Measurements from ENCODE around the gene GBE1. TPM values are rescaled to one million over a fixed set of nuclear protein-coding genes. Genes with fewer than 3 reads are reported as not detected.

The GBE1 gene
- total RNA-seq, 2 experiments from 2014 or later, result 29.8 to 33.3 TPM

- CTCF ChIA-PET, result no interaction called here
- no peak for ATAC-seq
Measured at GRCh38 chr3:81444817-81445460, 316.5 kb downstream of the GBE1 start.

GRCh38 chr3:81443958-81444357, 317.5 kb downstream of the GBE1 start:
- Mint-ChIP-seq H3K27me3 (ENCODE audit: low read depth) (no peaks in the 10 kb centered on the region), H3K4me3 (no peak overlapping the region), H3K27ac (no peak overlapping the region), H3K4me1 (ENCODE audit: low read depth) (no peaks in the 10 kb centered on the region), H3K36me3 (ENCODE audit: low read depth) (no peaks in the 10 kb centered on the region), H3K9me3 (ENCODE audit: insufficient read depth) (no peaks in the 10 kb centered on the region)
- CTCF ChIA-PET, result no interaction called here
- POLR2A ChIA-PET, result no interaction called here
- DNase-seq, result no peak
- ATAC-seq, result no peak

More at GRCh38 chr3:81444817-81445460, 316.5 kb downstream of the GBE1 start:
- DNase-seq, result no peak
- Mint-ChIP-seq H3K9me3 (ENCODE audit: insufficient read depth) (no peaks in the 10 kb centered on the region), H3K4me3 (no peak overlapping the region), H3K4me1 (ENCODE audit: low read depth) (no peaks in the 10 kb centered on the region), H3K27me3 (ENCODE audit: low read depth) (no peaks in the 10 kb centered on the region), H3K36me3 (ENCODE audit: low read depth) (no peaks in the 10 kb centered on the region), H3K27ac (no peak overlapping the region)
- POLR2A ChIA-PET, result no interaction called here

- Mint-ChIP-seq H3K27ac (no peak overlapping the region), H3K9me3 (ENCODE audit: insufficient read depth) (no peaks in the 10 kb centered on the region), H3K36me3 (ENCODE audit: low read depth) (no peaks in the 10 kb centered on the region), H3K4me3 (no peak overlapping the region), H3K4me1 (ENCODE audit: low read depth) (no peaks in the 10 kb centered on the region), H3K27me3 (ENCODE audit: low read depth) (no peaks in the 10 kb centered on the region)
- DNase-seq, result no peak
- no peak for ATAC-seq
- ChIA-PET CTCF (no interaction called here), POLR2A (no interaction called here)
Measured at GRCh38 chr3:81443457-81443782, 318.0 kb downstream of the GBE1 start.

GRCh38 chr3:81442758-81443456, 318.5 kb downstream of the GBE1 start:
- no peaks in the 10 kb centered on the region for H3K27me3 Mint-ChIP-seq (ENCODE audit: low read depth)

GRCh38 chr3:81440661-81441060, 320.8 kb downstream of the GBE1 start:
- Mint-ChIP-seq H3K4me3 (no peak overlapping the region), H3K27ac (no peak overlapping the region), H3K4me1 (ENCODE audit: low read depth) (no peaks in the 10 kb centered on the region), H3K9me3 (ENCODE audit: insufficient read depth) (no peaks in the 10 kb centered on the region), H3K27me3 (ENCODE audit: low read depth) (no peaks in the 10 kb centered on the region), H3K36me3 (ENCODE audit: low read depth) (no peaks in the 10 kb centered on the region)
- ChIA-PET CTCF (no interaction called here), POLR2A (no interaction called here)
- ATAC-seq, result no peak
- no peak for DNase-seq

More at GRCh38 chr3:81442758-81443456, 318.5 kb downstream of the GBE1 start:
- no peak overlapping the region for H3K27ac Mint-ChIP-seq
- no peak for DNase-seq
- no peaks in the 10 kb centered on the region for H3K9me3 Mint-ChIP-seq (ENCODE audit: insufficient read depth)
- no peaks in the 10 kb centered on the region for H3K4me1 Mint-ChIP-seq (ENCODE audit: low read depth)
- CTCF ChIA-PET, result no interaction called here
- POLR2A ChIA-PET, result no interaction called here
- no peak overlapping the region for H3K4me3 Mint-ChIP-seq
- H3K36me3 Mint-ChIP-seq (ENCODE audit: low read depth), result no peaks in the 10 kb centered on the region
- ATAC-seq, result no peak
